ENCODE data around the gene MCM3AP. TPM values are rescaled to one million over a fixed set of nuclear protein-coding genes. Genes with fewer than 3 reads are reported as not detected.
A peak's percentile ranks its signal among the peaks of the same experiment; 100 is the strongest.

MCM3AP gene
- total and polyA plus RNA-seq, 9 of the 15 experiments (the other 6 are each of a cell fraction or from before 2014, with no cell fraction given): 6.5 to 179 (median 69.6) TPM

DNA sequence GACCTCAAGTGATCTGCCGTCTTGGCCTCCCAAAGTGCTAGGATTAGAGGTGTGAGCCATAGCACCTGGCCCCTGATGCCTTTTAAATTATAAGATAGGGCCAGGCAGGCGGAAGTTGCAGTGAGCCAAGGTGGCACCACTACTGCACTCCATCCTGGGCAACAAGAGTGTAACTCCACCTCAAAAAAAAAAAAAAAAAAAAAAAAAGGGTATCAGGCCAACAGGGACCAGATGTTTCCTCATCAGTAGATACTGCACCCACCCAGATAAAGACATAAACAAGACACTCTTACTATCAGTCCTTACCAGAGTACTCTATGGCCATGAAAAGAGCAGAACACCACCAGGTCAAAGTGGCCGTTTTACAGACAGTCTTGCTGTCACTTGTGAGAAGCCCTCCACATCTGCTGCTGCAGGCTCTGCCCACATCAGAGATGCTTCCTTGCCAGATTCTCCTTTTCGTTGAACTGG, 35.0 kb upstream of the MCM3AP start (continued):
- TF ChIP-seq TAF15 (IDR thresholded peaks at IDR 0.05; ENCODE audit: low read depth, low read length): no peak
- no peak for TF ChIP-seq ILF3 (IDR thresholded peaks at IDR 0.05; ENCODE audit: borderline replicate concordance)
- TF ChIP-seq DIDO1 (tag; IDR thresholded peaks at IDR 0.05; ENCODE audit: low read depth): no peak
- no peak for TF ChIP-seq ZNF239 (CRISPR knock-in tag; IDR thresholded peaks at IDR 0.05)
- TF ChIP-seq HMGXB4 (CRISPR knock-in tag; IDR thresholded peaks at IDR 0.05): no peak
- TF ChIP-seq NFIX (CRISPR knock-in tag; IDR thresholded peaks at IDR 0.05; ENCODE audit: low read depth): no peak
- TF ChIP-seq, protein P1, sequence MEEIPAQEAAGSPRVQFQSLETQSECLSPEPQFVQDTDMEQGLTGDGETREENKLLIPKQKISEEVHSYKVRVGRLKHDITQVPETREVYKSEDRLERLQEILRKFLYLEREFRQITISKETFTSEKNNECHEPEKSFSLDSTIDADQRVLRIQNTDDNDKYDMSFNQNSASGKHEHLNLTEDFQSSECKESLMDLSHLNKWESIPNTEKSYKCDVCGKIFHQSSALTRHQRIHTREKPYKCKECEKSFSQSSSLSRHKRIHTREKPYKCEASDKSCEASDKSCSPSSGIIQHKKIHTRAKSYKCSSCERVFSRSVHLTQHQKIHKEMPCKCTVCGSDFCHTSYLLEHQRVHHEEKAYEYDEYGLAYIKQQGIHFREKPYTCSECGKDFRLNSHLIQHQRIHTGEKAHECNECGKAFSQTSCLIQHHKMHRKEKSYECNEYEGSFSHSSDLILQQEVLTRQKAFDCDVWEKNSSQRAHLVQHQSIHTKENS (CRISPR knock-in tag; IDR thresholded peaks at IDR 0.05): no peak
- no peak for TF ChIP-seq PBX2 (CRISPR knock-in tag; IDR thresholded peaks at IDR 0.05; ENCODE audit: low read depth)
- no peak; the same call in 1 of the 2 replicates for TF ChIP-seq PBX2 (tag; conservative IDR thresholded peaks at IDR 0.05; ENCODE audit: low read depth)
- TF ChIP-seq ADNP (tag; IDR thresholded peaks at IDR 0.05): no peak
- no peak for TF ChIP-seq MAFF (IDR thresholded peaks at IDR 0.05; ENCODE audit: low read length)
- no peak for TF ChIP-seq PREB (CRISPR knock-in tag; IDR thresholded peaks at IDR 0.05)
- no peak for TF ChIP-seq XRCC5 (IDR thresholded peaks at IDR 0.05; ENCODE audit: low read depth, low read length)
- TF ChIP-seq FOXP4 (CRISPR knock-in tag; IDR thresholded peaks at IDR 0.05; ENCODE audit: borderline replicate concordance): no peak
- TF ChIP-seq TRIM24 (IDR thresholded peaks at IDR 0.05): peak; percentile 99
- TF ChIP-seq SMAD2 (IDR thresholded peaks at IDR 0.05; ENCODE audit: low read depth, low read length): no peak
- no peak for TF ChIP-seq RHOXF2B (CRISPR knock-in tag; conservative IDR thresholded peaks at IDR 0.05)
- TF ChIP-seq ESRRB (CRISPR knock-in tag; IDR thresholded peaks at IDR 0.05; ENCODE audit: borderline replicate concordance): no peak
- TF ChIP-seq NR0B1 (IDR thresholded peaks at IDR 0.05; ENCODE audit: partially characterized antibody): no peak

All from K562 (cell line).